OCI-LY3 (cell line): ENCODE measurements around the gene APOO.

Experiments
- EZH2phosphoT487 ChIP-seq: fragments of 200-600 bp; shearing (Covaris generic); IDR thresholded peaks from 2 replicates; pipeline ENCODE4 v1.6.1; 2018; ENCODE audit warnings: antibody characterized with exemption, mixed run types, low read depth
- TF ChIP-seq, protein P1 (sequence below): fragments of 200-600, 300-600 bp; sonication (generic); IDR thresholded peaks from 2 replicates; pipeline ENCODE4 v1.5.1; 2014; ENCODE audit warnings: antibody characterized with exemption, low read length, low read depth

DNA sequence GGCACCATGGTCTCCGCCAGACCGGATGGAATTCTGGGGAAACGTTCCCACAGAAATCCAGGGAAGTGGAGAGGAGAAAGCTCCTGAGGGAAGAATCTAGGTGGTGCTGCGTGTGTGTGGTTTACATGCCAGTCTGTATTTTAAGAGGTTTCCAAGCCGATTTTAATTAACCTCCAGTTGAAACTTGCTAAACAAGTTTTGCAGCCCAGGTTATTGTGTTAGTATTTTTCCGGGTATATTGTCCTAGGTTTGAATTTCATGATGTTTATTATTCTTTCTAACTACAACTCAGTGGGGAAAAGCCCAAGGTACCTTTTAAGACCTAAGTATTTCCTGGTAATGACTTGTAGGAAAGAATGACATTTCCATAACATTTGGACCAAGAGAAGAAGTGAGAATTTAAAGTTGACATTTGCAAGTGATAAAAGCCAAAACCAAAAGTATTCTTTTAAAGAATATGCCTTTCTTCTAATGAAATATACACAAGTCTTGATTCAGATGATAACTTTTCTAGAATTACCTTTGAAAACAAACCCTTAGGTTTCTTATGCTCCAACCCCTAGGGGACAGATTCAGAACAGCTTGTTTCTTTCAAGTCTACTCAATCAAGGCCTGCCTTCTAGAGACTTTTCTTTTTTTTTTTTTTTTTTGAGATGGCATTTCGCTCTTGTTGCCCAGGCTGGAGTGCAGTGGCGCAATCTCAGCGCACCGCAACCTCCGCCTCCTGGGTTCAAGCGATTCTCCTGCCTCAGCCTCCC, 110.2 kb downstream of the APOO start:
- TF ChIP-seq, protein P1, sequence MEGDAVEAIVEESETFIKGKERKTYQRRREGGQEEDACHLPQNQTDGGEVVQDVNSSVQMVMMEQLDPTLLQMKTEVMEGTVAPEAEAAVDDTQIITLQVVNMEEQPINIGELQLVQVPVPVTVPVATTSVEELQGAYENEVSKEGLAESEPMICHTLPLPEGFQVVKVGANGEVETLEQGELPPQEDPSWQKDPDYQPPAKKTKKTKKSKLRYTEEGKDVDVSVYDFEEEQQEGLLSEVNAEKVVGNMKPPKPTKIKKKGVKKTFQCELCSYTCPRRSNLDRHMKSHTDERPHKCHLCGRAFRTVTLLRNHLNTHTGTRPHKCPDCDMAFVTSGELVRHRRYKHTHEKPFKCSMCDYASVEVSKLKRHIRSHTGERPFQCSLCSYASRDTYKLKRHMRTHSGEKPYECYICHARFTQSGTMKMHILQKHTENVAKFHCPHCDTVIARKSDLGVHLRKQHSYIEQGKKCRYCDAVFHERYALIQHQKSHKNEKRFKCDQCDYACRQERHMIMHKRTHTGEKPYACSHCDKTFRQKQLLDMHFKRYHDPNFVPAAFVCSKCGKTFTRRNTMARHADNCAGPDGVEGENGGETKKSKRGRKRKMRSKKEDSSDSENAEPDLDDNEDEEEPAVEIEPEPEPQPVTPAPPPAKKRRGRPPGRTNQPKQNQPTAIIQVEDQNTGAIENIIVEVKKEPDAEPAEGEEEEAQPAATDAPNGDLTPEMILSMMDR: no peak
- no peak for TF ChIP-seq EZH2phosphoT487
